ENCODE results near the gene GAPT.

GAPT gene

GRCh38 chr5:58491216-58491892, at the start of gene GAPT:
TSS of gene GAPT (plus strand) at chr5:58491435. CDS start at chr5:58494537, 3,102 bp downstream.
- peak; percentile 96 to 97 for DNase-seq

GRCh38 chr5:58444805-58445204, 46.4 kb upstream of the GAPT start:
- DNase-seq, result no peak

GRCh38 chr5:58446024-58446423, 45.2 kb upstream of the GAPT start:
- no peak for DNase-seq

- DNase-seq, result no peak
Observed at GRCh38 chr5:58447226-58447625, 44.0 kb upstream of the GAPT start.

GRCh38 chr5:58450018-58450417, 41.2 kb upstream of the GAPT start:
- DNase-seq, result no peak

GRCh38 chr5:58450811-58451629, 40.2 kb upstream of the GAPT start:
- no peak for DNase-seq

- no peak for DNase-seq
Observed at GRCh38 chr5:58451732-58452565, 39.3 kb upstream of the GAPT start.

- DNase-seq, result no peak
Observed at GRCh38 chr5:58452566-58453258, 38.5 kb upstream of the GAPT start.

- no peak for DNase-seq
Observed at GRCh38 chr5:58453306-58453705, 37.9 kb upstream of the GAPT start.

- no peak for DNase-seq
Observed at GRCh38 chr5:58454025-58454424, 37.2 kb upstream of the GAPT start.

- no peak for DNase-seq
Observed at GRCh38 chr5:58455066-58455465, 36.2 kb upstream of the GAPT start.

GRCh38 chr5:58455480-58455879, 35.8 kb upstream of the GAPT start:
- DNase-seq, result no peak

- DNase-seq, result no peak
Observed at GRCh38 chr5:58456026-58456425, 35.2 kb upstream of the GAPT start.

GRCh38 chr5:58456486-58456885, 34.7 kb upstream of the GAPT start:
- DNase-seq, result no peak

- DNase-seq, result no peak
Observed at GRCh38 chr5:58457050-58457449, 34.2 kb upstream of the GAPT start.

- no peak for DNase-seq
Observed at GRCh38 chr5:58458141-58458742, 33.0 kb upstream of the GAPT start.

GRCh38 chr5:58458743-58459145, 32.5 kb upstream of the GAPT start:
- DNase-seq, result no peak

GRCh38 chr5:58459146-58460001, 31.9 kb upstream of the GAPT start:
- no peak for DNase-seq

- DNase-seq, result peak; percentile 51 to 53
Observed at GRCh38 chr5:58460002-58460731, 31.1 kb upstream of the GAPT start, which contains the start of gene PLK2. TSS of gene PLK2 (minus strand) at chr5:58460086. CDS start at chr5:58459959, 127 bp downstream.

GRCh38 chr5:58460732-58461286, 30.4 kb upstream of the GAPT start:
- peak; percentile 73 to 79 for DNase-seq
